ENCODE results near the gene EYA2.

Gene EYA2

GRCh38 chr20:47124181-47124717, 229.6 kb downstream of the EYA2 start:
- no peak for DNase-seq

- DNase-seq = no peak
These were observed 230.8 kb downstream of the EYA2 start for GRCh38 chr20:47125508-47125757.

GRCh38 chr20:47125758-47126591, 231.3 kb downstream of the EYA2 start:
- DNase-seq = no peak

GRCh38 chr20:47126709-47127108, 232.1 kb downstream of the EYA2 start:
- no peak for DNase-seq

- DNase-seq = no peak
These were observed 232.9 kb downstream of the EYA2 start for GRCh38 chr20:47127546-47127945.

- DNase-seq = no peak
These were observed 233.4 kb downstream of the EYA2 start for GRCh38 chr20:47127999-47128398.

GRCh38 chr20:47129306-47129705, 234.7 kb downstream of the EYA2 start:
- DNase-seq = no peak

- no peak for DNase-seq
These were observed 239.3 kb downstream of the EYA2 start for GRCh38 chr20:47133809-47134456.

- DNase-seq = no peak
These were observed 242.1 kb downstream of the EYA2 start for GRCh38 chr20:47136782-47137181.

GRCh38 chr20:47137231-47137870, 242.7 kb downstream of the EYA2 start:
- no peak for DNase-seq

- no peak for DNase-seq
These were observed 245.4 kb downstream of the EYA2 start for GRCh38 chr20:47139934-47140535.

GRCh38 chr20:47141350-47141921, 246.8 kb downstream of the EYA2 start:
- DNase-seq = no peak

- no peak for DNase-seq
These were observed 247.5 kb downstream of the EYA2 start for GRCh38 chr20:47141941-47142773.

- DNase-seq = no peak
These were observed 248.1 kb downstream of the EYA2 start for GRCh38 chr20:47142774-47143170.

GRCh38 chr20:47143657-47144056, 249.0 kb downstream of the EYA2 start:
- no peak for DNase-seq

- no peak for DNase-seq
These were observed 249.8 kb downstream of the EYA2 start for GRCh38 chr20:47144463-47144862.

GRCh38 chr20:47146686-47147085, 252.0 kb downstream of the EYA2 start:
- no peak for DNase-seq

- DNase-seq = no peak
These were observed 253.4 kb downstream of the EYA2 start for GRCh38 chr20:47148059-47148458.

GRCh38 chr20:47149939-47150338, 255.3 kb downstream of the EYA2 start:
- no peak for DNase-seq

GRCh38 chr20:47150403-47151152, 255.9 kb downstream of the EYA2 start:
- DNase-seq = peak; percentile 37

GRCh38 chr20:47152068-47152467, 257.4 kb downstream of the EYA2 start:
- no peak for DNase-seq

GRCh38 chr20:47154089-47154488, 259.4 kb downstream of the EYA2 start:
- DNase-seq = no peak
